Vagina (tissue), 2 donors: ENCODE measurements around the gene CS.

Experiments
- POLR2A ChIP-seq, 2 donors: fragments of 450-650 bp; IDR thresholded peaks; one replicate each; pipeline ENCODE4 v1.6.1; 2017; ENCODE audit warnings: antibody characterized with exemption in 2 of 2, mild to moderate bottlenecking in 2 of 2, moderate library complexity in 2 of 2
- POLR2AphosphoS5 ChIP-seq, 2 donors: sonication (generic); formaldehyde crosslinking; IDR thresholded peaks; one replicate each; pipeline ENCODE4 v1.9.0; 2017; ENCODE audit warnings: antibody characterized with exemption in 2 of 2, mild to moderate bottlenecking in 2 of 2, low read depth in 1 of 2; ENCODE audit not compliant: insufficient read depth in 1 of 2

DNA sequence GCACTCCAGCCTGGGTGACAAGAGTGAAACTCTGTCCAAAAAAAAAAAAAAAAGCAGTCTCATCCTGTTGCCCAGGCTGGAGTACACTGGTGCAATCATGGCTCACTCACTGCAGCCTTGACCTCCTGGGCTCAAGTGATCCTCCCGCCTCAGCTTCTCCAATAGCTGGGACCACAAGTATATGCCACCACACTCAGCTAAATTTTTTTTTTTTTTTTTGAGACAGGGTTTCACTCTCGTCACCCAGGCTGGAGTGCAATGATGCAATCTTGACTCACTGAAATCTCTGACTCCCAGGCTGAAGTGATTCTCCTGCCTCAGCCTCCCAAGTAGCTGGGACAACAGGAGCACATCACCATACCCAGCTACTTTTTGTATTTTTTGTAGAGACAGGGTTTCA lies 20.9 kb upstream of the CS start:
- TF ChIP-seq POLR2AphosphoS5 (IDR thresholded peaks at IDR 0.05; ENCODE audit: insufficient read depth in 1 of 2, low read depth in 1 of 2) (no peak), POLR2A (IDR thresholded peaks at IDR 0.05) (no peak)
